OCI-LY7 (cell line): Measurements from ENCODE around the gene GPR35. TPM values are rescaled to one million over a fixed set of nuclear protein-coding genes. Genes with fewer than 3 reads are reported as not detected.
"Not testable (repeated sequence)": the region's sequence is repeated elsewhere in the genome, so short reads cannot be mapped to it uniquely, and the experiment has no call there.

Source experiments
- BruUV-seq: library from RNA; stranded (reverse); fragments of 400-500 nt; replicated peaks from 2 replicates; lab custom pipeline; 2021; lab: Mats Ljungman, UMichigan
- CTCF ChIA-PET: fragments of 300-600 bp; sonication (Branson Sonifier 250); formaldehyde crosslinking; loops from one replicate; lab custom pipeline; 2022; ENCODE audit warnings: antibody characterized with exemption; ENCODE audit not compliant: unreplicated experiment; lab: Charles Lee
- POLR2A ChIA-PET: fragments of 300-600 bp; sonication (Branson Sonifier 250); formaldehyde crosslinking; loops from one replicate; lab custom pipeline; 2022; ENCODE audit warnings: antibody characterized with exemption; lab: Charles Lee
- DNase-seq: peaks from one replicate; pipeline ENCODE4 v3.0.0-alpha.2; 2015; ENCODE audit warnings: low spot score
- H2AFZ ChIP-seq: fragments of 200-600 bp; sonication (generic), shearing (Covaris generic); 2 replicates; pipeline ENCODE4 v1.6.1; 2014; ENCODE audit warnings: mild to moderate bottlenecking, antibody characterized with exemption, low read length, moderate library complexity
- H3K27ac ChIP-seq: fragments of 200-600 bp; sonication (generic); 2 replicates; pipeline ENCODE4 v1.5.1; 2014; ENCODE audit warnings: mixed run types, low read depth, mild to moderate bottlenecking, moderate library complexity, low read length, inconsistent platforms; ENCODE audit not compliant: poor library complexity, severe bottlenecking
- H3K36me3 ChIP-seq: fragments of 200-600 bp; sonication (generic); 2 replicates; pipeline ENCODE4 v1.6.1; 2014; ENCODE audit warnings: mild to moderate bottlenecking, antibody characterized with exemption, low read length, moderate library complexity, mixed read lengths; ENCODE audit not compliant: insufficient read depth
- H3K4me1 ChIP-seq: fragments of 200-600 bp; sonication (generic); 2 replicates; pipeline ENCODE4 v1.5.1; 2014; ENCODE audit warnings: mild to moderate bottlenecking, low read length; ENCODE audit not compliant: insufficient read depth, poor library complexity, severe bottlenecking
- H3K4me2 ChIP-seq: fragments of 200-600 bp; sonication (generic); 2 replicates; pipeline ENCODE4 v1.6.1; 2014; ENCODE audit warnings: mild to moderate bottlenecking, low read length
- H3K4me3 ChIP-seq: fragments of 200-600 bp; sonication (generic); 2 replicates; pipeline ENCODE4 v1.5.1; 2014; ENCODE audit warnings: mild to moderate bottlenecking, low read depth, low read length; ENCODE audit not compliant: poor library complexity, severe bottlenecking
- H3K79me2 ChIP-seq: fragments of 200-600 bp; sonication (generic); 2 replicates; pipeline ENCODE4 v1.6.1; 2016; ENCODE audit warnings: low read depth, mild to moderate bottlenecking, low read length, moderate library complexity, mixed read lengths; ENCODE audit not compliant: insufficient read depth
- H3K9me2 ChIP-seq: fragments of 200-600 bp; sonication (generic); 2 replicates; pipeline ENCODE4 v1.6.1; 2016; ENCODE audit warnings: mild to moderate bottlenecking, low read length, mixed read lengths; ENCODE audit not compliant: insufficient read depth
- H3K9me3 ChIP-seq: fragments of 200-600 bp; sonication (generic); 2 replicates; pipeline ENCODE4 v1.6.1; 2014; ENCODE audit warnings: mild to moderate bottlenecking, mixed run types, low read length, mixed read lengths
- H4K20me1 ChIP-seq: fragments of 200-600 bp; sonication (generic); 2 replicates; pipeline ENCODE4 v1.6.1; 2014; ENCODE audit warnings: mild to moderate bottlenecking, antibody characterized with exemption, low read length, moderate library complexity, mixed read lengths; ENCODE audit not compliant: insufficient read depth
- intact Hi-C: fragments of 100-400 bp; cut with micrococcal nuclease; formaldehyde crosslinking; loops from one replicate; pipeline ENCODE4 v1.10.0; 2022; ENCODE audit not compliant: unreplicated experiment
- small RNA-seq: library from RNA; depleted of rRNA; stranded (forward); fragments of <200 nt; gene quantifications from one replicate; pipeline ENCODE3, GENCODE V24; 2014
- total RNA-seq, 2 experiments: library from RNA; depleted of rRNA in 1 of 2; stranded (reverse); fragments of >200 nt in 1 of 2; shearing (Covaris generic) in 1 of 2; gene quantifications; 2 replicates each; pipeline ENCODE4 v1.2.3, GENCODE V29; 2014 to 2022

Gene GPR35
- total RNA-seq, 2 experiments from 2014 or later: 0.88 to 2.4 TPM

DNA sequence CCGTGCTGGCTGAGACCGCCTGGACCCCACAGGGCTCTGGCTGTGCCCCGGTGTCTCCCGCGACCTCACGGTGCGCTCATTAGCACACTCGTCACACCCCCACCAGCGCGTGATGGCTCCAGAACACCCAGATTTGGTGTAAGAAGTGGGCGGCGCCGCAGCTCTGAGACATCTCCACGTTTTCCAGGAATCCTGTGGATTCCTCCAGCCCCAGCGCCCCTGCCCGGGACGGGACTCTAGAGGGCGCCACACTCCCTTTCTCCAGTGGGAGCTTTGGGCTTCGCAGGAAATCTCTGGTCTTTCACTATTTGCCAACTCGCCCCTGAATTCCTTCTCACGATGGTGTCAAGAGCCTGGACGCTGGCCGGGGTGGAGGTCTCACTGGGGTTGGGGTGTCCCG, 50.1 kb downstream of the GPR35 start:
- H3K9me2 ChIP-seq, H3K4me1 ChIP-seq, POLR2A ChIA-PET, H2AFZ ChIP-seq, H3K36me3 ChIP-seq, H3K4me2 ChIP-seq, CTCF ChIA-PET, H3K27ac ChIP-seq, H4K20me1 ChIP-seq, H3K79me2 ChIP-seq, H3K4me3 ChIP-seq, H3K9me3 ChIP-seq, BruUV-seq, DNase-seq, intact Hi-C loops: not testable (repeated sequence)

DNA sequence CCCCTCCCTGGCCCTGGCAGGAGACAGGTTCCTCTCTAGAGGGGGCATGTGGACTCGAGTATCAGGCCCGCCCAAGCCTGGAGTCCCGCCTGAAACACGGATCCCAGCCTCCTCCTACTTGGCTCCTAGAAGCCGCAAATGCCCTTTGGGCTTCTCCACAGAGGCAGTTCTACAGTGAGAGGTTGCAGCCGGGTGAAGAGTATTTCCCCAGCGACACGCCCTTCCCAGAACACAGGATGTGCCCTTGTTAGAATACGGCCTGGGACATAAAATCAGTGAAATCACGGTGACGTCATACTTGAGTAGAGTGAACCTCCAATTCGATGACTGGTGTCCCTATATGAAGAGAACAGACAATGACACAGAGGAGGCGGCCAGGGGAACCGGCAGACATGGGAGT, 52.8 kb downstream of the GPR35 start:
- H3K36me3 ChIP-seq, DNase-seq, H3K4me2 ChIP-seq, H3K79me2 ChIP-seq, intact Hi-C loops, H3K4me1 ChIP-seq, H3K27ac ChIP-seq, H4K20me1 ChIP-seq, H2AFZ ChIP-seq, H3K9me3 ChIP-seq, CTCF ChIA-PET, H3K4me3 ChIP-seq, H3K9me2 ChIP-seq, POLR2A ChIA-PET, BruUV-seq: not testable (repeated sequence)

DNA sequence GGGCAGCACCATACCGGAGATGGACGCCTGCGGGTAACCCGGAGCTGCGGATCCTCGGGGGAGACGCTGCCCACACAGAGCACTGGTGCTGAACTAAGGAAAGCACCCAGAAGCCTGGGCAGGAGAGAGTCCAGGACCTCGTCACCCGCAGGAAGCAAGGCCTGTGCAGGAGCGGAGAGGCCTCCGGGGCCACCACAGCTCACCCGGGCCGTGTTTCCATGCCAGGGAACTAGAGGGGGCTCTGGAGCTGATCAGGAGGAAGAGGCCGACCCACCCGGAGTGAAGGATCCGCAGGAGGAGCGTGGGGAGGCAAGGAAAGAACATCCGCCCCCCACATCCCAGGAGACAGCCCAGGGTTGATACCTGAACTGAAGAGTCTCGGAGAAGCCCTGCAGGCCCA, 53.6 kb downstream of the GPR35 start:
- intact Hi-C loops, H2AFZ ChIP-seq, POLR2A ChIA-PET, DNase-seq, H3K9me3 ChIP-seq, H3K27ac ChIP-seq, H3K4me1 ChIP-seq, H3K4me3 ChIP-seq, H3K79me2 ChIP-seq, H3K4me2 ChIP-seq, H4K20me1 ChIP-seq, BruUV-seq, CTCF ChIA-PET, H3K36me3 ChIP-seq, H3K9me2 ChIP-seq: not testable (repeated sequence)

DNA sequence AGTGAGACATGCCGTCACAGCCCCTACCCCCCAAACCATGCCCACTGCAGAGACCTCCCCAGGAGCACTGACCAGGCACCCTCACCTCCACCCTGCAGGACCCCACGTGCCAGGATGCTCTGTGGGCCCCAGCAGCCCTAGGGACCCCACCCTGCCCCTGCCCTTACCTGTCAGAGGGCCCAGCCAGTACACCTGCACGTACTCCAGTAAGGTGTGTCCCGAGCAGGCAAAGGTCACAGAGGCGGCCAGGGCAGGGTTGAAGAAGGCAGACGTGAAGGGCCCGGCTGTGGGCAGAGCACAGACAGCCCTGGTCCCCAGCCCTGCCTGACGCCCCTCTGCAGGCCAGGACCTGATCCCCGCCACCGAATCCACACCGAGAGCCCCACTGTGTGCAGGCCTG, 54.9 kb downstream of the GPR35 start:
- H4K20me1 ChIP-seq, H3K27ac ChIP-seq, POLR2A ChIA-PET, CTCF ChIA-PET, intact Hi-C loops, H3K4me2 ChIP-seq, H3K9me3 ChIP-seq, DNase-seq, H3K4me1 ChIP-seq, H3K4me3 ChIP-seq, H3K79me2 ChIP-seq, BruUV-seq, H3K36me3 ChIP-seq, H2AFZ ChIP-seq, H3K9me2 ChIP-seq: not testable (repeated sequence)

Small RNA genes lying within 50 kb of the gene (small RNA-seq; reads per million reads assigned to genes)
- not detected for gene AC011298.3

Other genes with a start within 250 kb of the GPR35 start
- gene GPC1, start 189.8 kb upstream of the GPR35 start, total RNA-seq (2014; rRNA removed; shearing (Covaris generic)): 1.4 and 2.4 TPM in 2 replicates
- 3.0 and 4.0 TPM in 2 replicates for gene GPC1, start 189.8 kb upstream of the GPR35 start, total RNA-seq (2022)
- gene ANKMY1, start 67.5 kb upstream of the GPR35 start, total RNA-seq (2014; rRNA removed; shearing (Covaris generic)): 24.7 and 30.6 TPM in 2 replicates
- 65.9 and 69.4 TPM in 2 replicates for gene ANKMY1, start 67.5 kb upstream of the GPR35 start, total RNA-seq (2022)
- gene DUSP28, start 65.1 kb upstream of the GPR35 start, total RNA-seq (2014; rRNA removed; shearing (Covaris generic)): 13.0 and 17.6 TPM in 2 replicates
- 15.8 and 16.7 TPM in 2 replicates for gene DUSP28, start 65.1 kb upstream of the GPR35 start, total RNA-seq (2022)
- 22.7 and 41.9 TPM in 2 replicates for gene RNPEPL1, start 57.0 kb upstream of the GPR35 start, total RNA-seq (2014; rRNA removed; shearing (Covaris generic))
- gene RNPEPL1, start 57.0 kb upstream of the GPR35 start, total RNA-seq (2022): 51.8 and 53.5 TPM in 2 replicates
- 54.1 and 78.1 TPM in 2 replicates for gene CAPN10, start 38.7 kb upstream of the GPR35 start, total RNA-seq (2014; rRNA removed; shearing (Covaris generic))
- gene CAPN10, start 38.7 kb upstream of the GPR35 start, total RNA-seq (2022): 67.3 and 70.6 TPM in 2 replicates
- not detected in 2 replicates for gene AQP12B, start 57.4 kb downstream of the GPR35 start, total RNA-seq (2014; rRNA removed; shearing (Covaris generic))
- gene AQP12B, start 57.4 kb downstream of the GPR35 start, total RNA-seq (2022): not detected in 2 replicates
- gene AQP12A, start 66.4 kb downstream of the GPR35 start, total RNA-seq (2014; rRNA removed; shearing (Covaris generic)): not detected in 2 replicates
- gene AQP12A, start 66.4 kb downstream of the GPR35 start, total RNA-seq (2022): not detected in 2 replicates
- gene KIF1A, start 194.7 kb downstream of the GPR35 start, total RNA-seq (2014; rRNA removed; shearing (Covaris generic)): not detected in 2 replicates
- not detected in 2 replicates for gene KIF1A, start 194.7 kb downstream of the GPR35 start, total RNA-seq (2022)
- gene AGXT, start 243.3 kb downstream of the GPR35 start, total RNA-seq (2014; rRNA removed; shearing (Covaris generic)): not detected in 2 replicates
- not detected in 2 replicates for gene AGXT, start 243.3 kb downstream of the GPR35 start, total RNA-seq (2022)